Measurements from ENCODE around the gene CACNA1A.
"Not testable (repeated sequence)": the region's sequence is repeated elsewhere in the genome, so short reads cannot be mapped to it uniquely, and the experiment has no call there.

The CACNA1A gene

GRCh38 chr19:13169769-13170168, 336.5 kb downstream of the CACNA1A start:
- H3K27ac ChIP-seq (ENCODE audit: low read depth, low read length, poor library complexity, severe bottlenecking), result no peak overlapping the region
- H3K79me2 ChIP-seq (ENCODE audit: insufficient read depth, low read length), result no peaks in the 10 kb centered on the region
- H2AFZ ChIP-seq (ENCODE audit: low read length), result no peak overlapping the region
- no peaks in the 10 kb centered on the region for H3K27me3 ChIP-seq (ENCODE audit: insufficient read depth, low read length)
- TF ChIP-seq EZH2 (IDR thresholded peaks at IDR 0.05; ENCODE audit: borderline replicate concordance, low read length), result no peak
- no peak for TF ChIP-seq CTCF (IDR thresholded peaks at IDR 0.05; ENCODE audit: low read length)
- no peaks in the 10 kb centered on the region for H3K9me2 ChIP-seq (ENCODE audit: low read depth, low read length)
- no peak overlapping the region for H3K4me3 ChIP-seq (ENCODE audit: low read depth, low read length, poor library complexity, severe bottlenecking)
- H4K20me1 ChIP-seq (ENCODE audit: insufficient read depth, low read length), result no peaks in the 10 kb centered on the region
- no peak overlapping the region for H3K9ac ChIP-seq (ENCODE audit: low read length)
- H3K9me3 ChIP-seq (ENCODE audit: low read length), result no peaks in the 10 kb centered on the region
- H3K4me1 ChIP-seq (ENCODE audit: insufficient read depth, low read length, severe bottlenecking), result peaks cover 26% of the 10 kb centered on the region
- H3F3A ChIP-seq (ENCODE audit: insufficient read depth, low read length), result no peaks in the 10 kb centered on the region
- no peak overlapping the region for H3K4me2 ChIP-seq (ENCODE audit: low read length)
- no peaks in the 10 kb centered on the region for H3K36me3 ChIP-seq (ENCODE audit: insufficient read depth, low read length)

- H3K27me3 ChIP-seq (ENCODE audit: insufficient read depth, low read length); H2AFZ ChIP-seq (ENCODE audit: low read length); H3K4me3 ChIP-seq (ENCODE audit: low read depth, low read length, poor library complexity, severe bottlenecking); H3K27ac ChIP-seq (ENCODE audit: low read depth, low read length, poor library complexity, severe bottlenecking); H3K36me3 ChIP-seq (ENCODE audit: insufficient read depth, low read length); H4K20me1 ChIP-seq (ENCODE audit: insufficient read depth, low read length); H3K9me3 ChIP-seq (ENCODE audit: low read length); H3K9me2 ChIP-seq (ENCODE audit: low read depth, low read length); H3K9ac ChIP-seq (ENCODE audit: low read length); H3K4me2 ChIP-seq (ENCODE audit: low read length); H3F3A ChIP-seq (ENCODE audit: insufficient read depth, low read length); H3K79me2 ChIP-seq (ENCODE audit: insufficient read depth, low read length): not testable (repeated sequence)
- H3K4me1 ChIP-seq (ENCODE audit: insufficient read depth, low read length, severe bottlenecking), result peaks cover 45% of the 10 kb centered on the region
Measured at GRCh38 chr19:13166151-13166550, 340.1 kb downstream of the CACNA1A start.

GRCh38 chr19:13165162-13165997, 340.9 kb downstream of the CACNA1A start:
- Histone ChIP-seq H3K9ac (ENCODE audit: low read length) (no peak overlapping the region), H3K4me1 (ENCODE audit: insufficient read depth, low read length, severe bottlenecking) (peaks cover 45% of the 10 kb centered on the region), H2AFZ (ENCODE audit: low read length) (no peak overlapping the region), H3K9me2 (ENCODE audit: low read depth, low read length) (no peaks in the 10 kb centered on the region), H3K36me3 (ENCODE audit: insufficient read depth, low read length) (no peaks in the 10 kb centered on the region), H3F3A (ENCODE audit: insufficient read depth, low read length) (no peaks in the 10 kb centered on the region), H3K27me3 (ENCODE audit: insufficient read depth, low read length) (no peaks in the 10 kb centered on the region), H3K4me2 (ENCODE audit: low read length) (no peak overlapping the region), H3K4me3 (ENCODE audit: low read depth, low read length, poor library complexity, severe bottlenecking) (no peak overlapping the region), H3K79me2 (ENCODE audit: insufficient read depth, low read length) (no peaks in the 10 kb centered on the region), H3K27ac (ENCODE audit: low read depth, low read length, poor library complexity, severe bottlenecking) (peak overlapping the region; percentile 63), H3K9me3 (ENCODE audit: low read length) (no peaks in the 10 kb centered on the region), H4K20me1 (ENCODE audit: insufficient read depth, low read length) (no peaks in the 10 kb centered on the region)
- TF ChIP-seq EZH2 (IDR thresholded peaks at IDR 0.05; ENCODE audit: borderline replicate concordance, low read length) (no peak), CTCF (IDR thresholded peaks at IDR 0.05; ENCODE audit: low read length) (no peak)
